NCI-H748 (cell line): Measurements from ENCODE around the gene MYDGF.
"Not testable (repeated sequence)": the region's sequence is repeated elsewhere in the genome, so short reads cannot be mapped to it uniquely, and the experiment has no call there.

Experiments used
- DNase-seq: peaks from one replicate; lab custom pipeline; 2025; ENCODE audit not compliant: unreplicated experiment; lab: John Stamatoyannopoulos, UW

Gene MYDGF

GRCh38 chr19:4700693-4700970 is 30.5 kb upstream of the MYDGF start:
- no peak for DNase-seq

DNA sequence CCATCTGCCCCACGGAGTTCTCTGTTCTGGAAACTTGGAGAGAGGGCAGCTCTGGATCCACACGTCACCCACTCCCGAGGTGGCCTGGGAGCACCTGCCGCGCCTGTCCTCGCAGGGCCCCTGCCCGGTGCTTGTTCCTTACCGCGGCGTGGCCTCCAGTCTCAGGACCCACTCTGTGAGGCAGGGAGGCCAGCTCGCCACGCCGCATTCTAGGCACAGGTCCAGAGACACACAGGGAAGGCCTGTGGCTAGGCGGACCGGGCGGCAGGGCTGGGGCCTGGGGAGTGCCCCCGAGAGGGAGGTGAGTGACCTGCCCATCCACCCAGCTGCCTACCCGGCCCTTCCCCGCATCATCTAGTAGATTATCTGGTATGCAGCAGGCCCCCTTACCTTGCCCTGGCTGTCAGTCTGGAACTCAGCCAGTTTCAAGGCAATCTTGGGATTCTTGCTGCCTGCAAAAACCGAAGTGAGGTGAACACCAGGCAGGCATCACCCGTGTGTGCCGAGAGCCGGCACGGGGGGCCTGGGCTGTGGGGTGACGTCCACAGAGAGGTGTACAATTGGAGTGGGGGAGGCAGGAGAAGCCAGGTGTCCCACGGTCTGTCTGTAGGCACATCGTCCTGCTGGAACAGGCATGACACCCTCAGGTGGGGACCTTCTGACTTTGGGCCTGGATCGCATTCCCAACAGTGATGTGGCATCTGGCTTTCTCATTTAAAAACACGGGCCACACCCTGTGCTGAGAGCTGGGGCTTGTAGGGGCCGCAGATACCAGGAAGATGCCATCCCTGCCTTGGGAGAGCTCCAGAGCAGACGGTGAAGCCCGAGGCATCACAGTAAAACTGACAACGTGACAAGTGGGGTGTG is 29.9 kb upstream of the MYDGF start:
- no peak for DNase-seq

GRCh38 chr19:4697304-4697703 is 27.2 kb upstream of the MYDGF start:
- DNase-seq: no peak

DNA sequence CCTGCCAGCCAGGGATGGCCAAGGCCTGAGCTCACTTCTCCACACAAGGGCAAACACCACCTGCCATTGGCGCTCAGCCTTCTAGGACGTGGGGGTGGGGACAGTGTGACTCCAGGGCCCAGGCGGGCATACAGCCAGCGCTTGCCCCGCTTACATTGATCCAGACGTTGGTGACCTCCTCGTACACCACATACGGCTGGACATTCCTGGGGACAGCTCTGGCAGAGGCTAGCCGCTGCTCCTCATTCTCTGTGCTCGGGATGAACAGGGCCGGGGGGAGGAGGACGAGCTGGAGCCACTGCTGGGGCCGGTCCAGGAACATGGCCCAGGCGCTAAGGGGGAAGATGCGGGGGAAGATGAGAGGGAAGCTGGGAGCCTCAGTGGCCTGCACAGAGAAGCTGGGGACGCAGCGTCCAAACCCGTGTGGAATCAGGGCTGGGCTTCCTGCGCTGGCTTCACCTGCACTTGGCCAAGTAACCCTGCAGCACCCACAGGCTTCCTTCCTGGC is 25.1 kb upstream of the MYDGF start:
- no peak for DNase-seq

DNA sequence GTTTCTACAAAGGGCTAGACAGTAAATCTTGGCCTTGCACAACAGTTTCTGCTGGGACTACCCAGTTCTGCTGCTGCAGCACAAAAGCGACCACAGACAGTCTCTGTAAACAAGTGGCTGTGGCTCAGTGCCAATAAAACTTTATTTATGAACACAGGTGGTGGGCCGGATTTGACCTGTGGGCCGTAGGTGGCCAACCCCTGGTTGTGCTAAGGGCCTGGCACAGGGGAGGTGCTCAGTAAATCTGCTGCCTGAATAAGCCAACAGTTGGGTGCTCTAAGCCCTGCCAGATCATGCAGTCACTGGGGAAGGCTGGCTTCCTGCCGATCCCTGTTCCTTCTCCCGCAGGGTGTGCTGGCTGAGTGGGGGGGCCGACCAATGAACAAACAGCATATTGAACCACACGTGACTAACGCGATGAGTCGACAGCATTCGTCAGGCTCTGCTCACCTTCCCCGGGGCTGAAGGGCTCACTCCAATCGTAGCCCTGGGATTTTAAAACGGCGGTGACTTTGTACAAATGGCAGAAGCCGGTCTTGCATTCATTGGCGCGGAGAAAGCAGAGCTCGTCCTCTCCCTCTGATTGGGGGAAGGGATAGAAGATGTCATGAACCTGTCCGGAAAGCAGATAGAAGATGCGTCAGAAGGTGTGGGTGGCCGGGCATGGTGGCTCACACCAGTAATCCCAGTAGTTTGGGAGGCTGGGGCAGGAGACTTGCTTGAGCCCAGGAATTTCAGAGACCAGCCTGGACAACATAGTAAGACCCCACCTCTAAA is 24.3 kb upstream of the MYDGF start:
- no peak for DNase-seq

DNA sequence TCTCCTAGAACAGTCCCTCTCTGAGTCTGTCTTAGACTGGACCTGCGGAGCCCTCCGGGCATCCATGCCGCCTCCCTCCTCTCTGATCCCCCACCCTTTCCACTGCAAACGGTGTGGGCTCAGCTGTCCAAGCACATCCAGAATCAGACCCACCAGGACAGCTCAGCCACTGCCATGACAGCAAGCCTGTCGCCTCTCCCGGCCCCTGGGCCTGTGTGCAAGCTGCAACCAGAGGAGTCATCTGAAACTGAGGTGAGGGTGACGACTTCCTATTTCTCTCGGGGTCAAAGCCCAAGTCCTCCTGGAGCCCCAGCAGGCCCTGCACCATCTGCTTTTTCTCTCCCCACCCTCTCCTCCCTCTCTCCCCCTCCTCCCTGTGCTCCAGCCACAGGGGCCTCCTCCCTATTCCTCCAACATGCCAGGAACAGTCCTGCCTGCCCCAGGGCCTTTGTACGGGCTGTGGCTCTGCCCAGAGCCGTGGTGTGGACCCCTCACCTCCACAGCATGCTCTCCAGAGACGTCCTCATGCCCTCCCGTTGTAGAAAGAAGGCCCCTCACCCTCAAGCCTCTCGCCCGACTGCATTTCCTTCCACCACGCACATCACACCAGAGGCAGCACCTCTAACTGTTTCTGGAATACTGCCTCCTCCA is 23.5 kb upstream of the MYDGF start:
- no peak for DNase-seq

DNA sequence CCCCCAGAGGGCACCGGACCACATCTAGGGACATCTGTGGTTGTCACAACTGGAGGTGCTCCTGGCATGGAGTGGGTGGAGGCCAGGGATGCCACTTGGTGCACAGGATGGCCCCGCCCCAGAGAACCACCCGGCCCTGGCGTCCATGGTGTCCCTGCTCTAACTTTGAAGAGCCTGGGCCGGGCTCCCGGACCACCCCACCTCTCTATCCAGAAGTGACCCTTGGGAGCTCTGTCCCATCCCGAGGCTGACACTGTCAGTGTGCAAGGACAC is 22.9 kb upstream of the MYDGF start:
- no peak for DNase-seq

GRCh38 chr19:4692251-4693077 is 22.3 kb upstream of the MYDGF start:
- DNase-seq: no peak

- no peak for DNase-seq
These were observed 21.2 kb upstream of the MYDGF start for GRCh38 chr19:4691373-4691772.

GRCh38 chr19:4690361-4690760 is 20.2 kb upstream of the MYDGF start:
- no peak for DNase-seq

- DNase-seq: no peak
These were observed 19.3 kb upstream of the MYDGF start for GRCh38 chr19:4689403-4689802.

- no peak for DNase-seq
These were observed 18.4 kb upstream of the MYDGF start for GRCh38 chr19:4688587-4688986.

DNA sequence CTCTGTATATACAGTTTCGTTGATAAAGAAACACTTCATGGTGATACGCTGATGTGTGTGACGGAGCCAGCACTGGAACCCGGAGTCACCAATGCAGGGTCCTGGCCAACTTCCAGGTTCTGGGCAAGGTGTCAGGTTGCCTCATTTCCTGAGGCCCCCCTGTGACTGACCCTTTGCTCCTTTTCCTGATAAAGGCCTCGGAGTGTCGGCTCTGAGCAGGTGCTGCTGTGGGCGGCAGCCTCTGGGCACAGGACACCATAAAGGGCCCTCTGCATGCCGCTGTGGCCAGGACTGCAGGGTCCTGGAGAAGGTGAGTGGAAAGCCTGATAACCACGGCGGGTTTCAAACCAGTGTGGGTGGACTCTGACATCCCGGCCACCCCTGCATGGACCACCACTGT is 17.3 kb upstream of the MYDGF start:
- no peak for DNase-seq

DNA sequence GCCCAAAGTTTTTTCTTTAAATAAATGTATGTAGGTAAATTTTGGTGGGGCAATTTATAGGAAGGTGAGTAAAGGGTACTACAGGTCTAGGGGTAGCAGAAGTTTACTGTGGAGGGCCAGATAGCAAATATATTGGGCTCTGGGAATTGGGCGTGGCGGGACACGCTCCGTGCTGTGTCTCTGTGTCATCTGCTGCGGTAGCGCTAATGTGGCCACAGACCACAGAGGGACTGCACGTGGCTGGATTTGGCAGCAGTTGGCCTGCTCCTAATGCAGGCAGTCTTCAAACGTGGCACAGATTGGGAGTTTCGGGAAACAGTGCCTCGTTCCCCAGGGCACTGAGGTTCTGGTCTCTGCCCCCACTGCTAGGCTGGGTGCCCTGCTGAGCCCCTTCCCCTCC is 16.6 kb upstream of the MYDGF start:
- DNase-seq: no peak

DNA sequence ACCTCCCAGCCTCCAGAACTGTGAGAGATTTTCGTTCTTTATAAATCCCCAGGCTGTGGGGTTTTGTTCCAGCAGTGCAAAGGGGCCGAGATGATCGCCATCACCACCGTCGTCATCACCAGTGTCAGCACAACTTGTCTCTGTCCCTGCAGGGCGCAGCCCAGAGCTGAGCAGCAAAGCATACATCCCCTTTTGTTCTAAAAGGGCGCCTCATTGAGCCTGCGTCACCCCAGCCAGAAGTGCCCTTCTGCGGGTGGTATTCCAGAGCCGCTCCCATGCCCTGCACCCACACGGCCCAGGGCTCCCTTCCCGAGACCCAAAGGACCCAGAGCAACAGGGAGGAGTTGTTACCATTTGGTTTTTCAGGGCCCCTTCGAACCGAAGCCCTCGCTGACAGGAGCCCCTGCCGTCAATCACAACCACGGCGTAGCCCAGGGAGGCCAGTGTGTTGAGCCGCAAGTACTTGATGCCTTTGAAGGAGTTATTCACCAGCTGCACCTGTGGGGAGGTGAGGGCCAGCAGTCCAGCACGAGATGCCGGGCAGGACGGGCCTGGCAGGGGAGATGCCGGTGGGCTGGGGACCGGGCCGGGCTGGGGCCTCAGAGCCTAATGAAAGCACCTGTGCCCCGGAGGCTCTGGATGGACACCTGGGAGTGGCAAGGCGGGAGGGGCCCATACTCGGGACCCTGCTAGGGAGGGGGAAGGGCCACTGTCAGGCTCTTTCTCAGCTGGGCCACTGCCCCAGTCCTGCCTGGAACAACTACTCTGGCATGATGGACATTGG is 14.4 kb upstream of the MYDGF start:
- no peak for DNase-seq

DNA sequence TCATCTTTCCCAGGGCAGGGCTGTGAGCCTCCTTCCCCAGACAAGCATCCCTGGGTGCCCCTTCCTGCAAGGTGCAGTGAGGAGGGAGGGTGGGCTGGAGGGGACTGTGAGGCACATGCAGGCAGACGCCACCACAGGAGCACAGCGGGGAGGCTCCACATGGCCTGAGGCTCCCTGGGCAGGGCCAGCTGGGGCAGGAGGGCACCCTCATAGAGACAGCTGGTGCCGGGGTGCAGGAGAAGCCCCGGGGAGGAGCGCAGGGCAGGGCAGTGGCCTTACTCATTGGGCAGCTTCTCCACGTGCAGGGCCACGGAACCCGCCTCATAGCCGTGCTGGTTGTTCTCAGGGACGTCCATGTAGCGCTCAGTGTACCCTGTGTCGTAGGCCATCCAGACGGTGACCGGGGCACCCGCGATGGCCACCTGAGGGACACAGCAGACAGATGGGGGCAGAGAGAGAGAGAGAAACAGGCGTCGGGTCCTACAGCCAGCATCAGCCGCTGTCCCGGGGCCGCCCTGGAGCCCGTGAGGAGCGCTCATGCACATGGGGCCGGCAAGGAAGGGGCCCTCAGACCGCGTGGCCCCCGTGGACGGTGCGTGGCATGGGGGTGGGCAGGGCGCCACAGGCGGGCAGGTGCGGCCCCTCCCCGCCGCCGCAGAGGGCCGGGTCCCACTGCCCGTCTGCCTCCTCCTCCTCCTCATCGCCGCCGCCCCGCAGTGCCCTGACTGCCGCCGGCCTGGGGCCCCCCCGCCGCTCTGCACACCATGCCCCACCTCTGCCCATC is 12.5 kb upstream of the MYDGF start:
- DNase-seq: no peak

- not testable (repeated sequence) for DNase-seq
These were observed 9.9 kb upstream of the MYDGF start for GRCh38 chr19:4680021-4680420.

DNA sequence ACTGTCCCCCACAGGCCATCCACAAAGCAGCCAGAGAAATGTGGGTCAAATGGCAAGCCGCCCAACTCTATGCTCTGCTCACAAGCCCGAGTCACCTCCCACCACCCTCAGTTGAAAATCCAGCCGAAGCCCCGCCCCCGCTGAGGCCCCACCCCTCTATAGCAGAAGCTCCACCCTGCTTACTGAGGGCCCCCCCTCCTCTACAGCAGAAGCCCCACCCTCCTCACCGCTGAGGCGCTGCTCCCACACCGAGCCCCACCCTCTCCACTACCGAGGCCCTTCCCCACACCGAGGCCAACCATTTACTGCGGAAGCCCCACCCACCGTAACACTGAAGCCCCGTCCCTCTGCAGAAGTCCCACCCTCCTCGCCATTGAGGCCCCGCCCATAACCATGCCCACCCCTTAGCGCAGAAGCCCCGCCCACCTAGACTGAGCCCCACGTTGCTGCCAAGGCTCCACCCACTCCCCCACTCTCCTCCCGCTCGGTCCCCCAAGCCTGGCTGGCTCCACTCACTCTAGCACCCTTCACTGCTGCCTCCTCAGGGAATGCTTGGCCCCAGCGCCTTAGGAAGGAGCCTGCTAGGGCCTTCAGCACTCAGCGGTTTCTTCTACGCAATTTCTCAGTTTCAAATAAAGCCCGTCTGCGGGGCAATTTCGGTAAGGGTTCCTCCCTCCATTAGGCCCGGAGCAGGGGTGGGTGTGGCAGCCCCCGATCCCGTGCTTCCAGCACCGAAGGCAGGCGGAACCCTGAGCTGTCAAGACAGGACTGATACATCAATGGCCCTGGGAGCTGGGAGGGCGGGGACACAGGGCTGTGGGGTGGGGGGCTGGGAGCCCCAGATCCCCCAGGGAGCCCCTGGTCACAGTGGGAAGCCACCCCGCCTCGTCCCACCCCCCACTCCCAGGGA is 9.0 kb upstream of the MYDGF start:
- no peak for DNase-seq
